ENCODE results near the gene CCDC12. TPM values are rescaled to one million over a fixed set of nuclear protein-coding genes. Genes with fewer than 3 reads are reported as not detected.

Gene CCDC12
- total RNA-seq, 1 experiment from 2014 or later: 46.5 TPM

GRCh38 chr3:47001731-47002170 lies 25.2 kb upstream of the CCDC12 start:
- DNase-seq (ENCODE audit: low read depth, low spot score) (no peak), ATAC-seq (no peak)
- TF ChIP-seq POLR2A (IDR thresholded peaks at IDR 0.05; ENCODE audit: borderline replicate concordance, extremely low read depth, insufficient read depth, insufficient read length): no peak
- no peak for TF ChIP-seq ZFX (IDR thresholded peaks at IDR 0.05)
- TF ChIP-seq ZNF274 (IDR thresholded peaks at IDR 0.05; ENCODE audit: low read depth, low read length): no peak
- no peak for TF ChIP-seq CBX3 (IDR thresholded peaks at IDR 0.05; ENCODE audit: low read depth)
- Histone ChIP-seq H3K4me2 (ENCODE audit: low read length) (no peak overlapping the region), H3K9me2 (ENCODE audit: insufficient read depth) (no peaks in the 10 kb centered on the region), H4K20me1 (ENCODE audit: insufficient read depth) (no peaks in the 10 kb centered on the region), H3K27me3 (ENCODE audit: insufficient read depth, low read length) (no peaks in the 10 kb centered on the region), H2AFZ (ENCODE audit: low read depth, low read length, poor library complexity, severe bottlenecking) (no peak overlapping the region), H3K9me3 (ENCODE audit: control insufficient read depth in 1 of 2, insufficient read depth in 1 of 2, low read depth in 1 of 2, low read length in 2 of 2) (no peaks in the 10 kb centered on the region), H3K79me2 (ENCODE audit: insufficient read depth, low read length) (no peaks in the 10 kb centered on the region), H3K4me3 (replicated peaks in 1 of 2; ENCODE audit: low read depth in 1 of 2, low read length in 2 of 2) (no peak overlapping the region), H3K9ac (ENCODE audit: low read length) (no peak overlapping the region), H3K27ac (ENCODE audit: low read depth, low read length) (no peak overlapping the region), H3K4me1 (ENCODE audit: control insufficient read depth in 1 of 2, insufficient read depth in 2 of 2, low read length in 2 of 2) (peaks cover 0 to 15% of the 10 kb centered on the region in 2 experiments; a peak in 1 of 4 replicates), H3K36me3 (ENCODE audit: control insufficient read depth in 1 of 2, insufficient read depth in 2 of 2, low read length in 2 of 2) (peaks cover 0 to 24% of the 10 kb centered on the region in 2 experiments; a peak in 2 of 4 replicates)
- POLR2A ChIA-PET: no interaction called here
- BruUV-seq (replicated peaks): no TSS peak
- RAD21 ChIA-PET (ENCODE audit: low non-redundant PET in 1 of 2, low total read pairs in 2 of 2, uncharacterized antibody in 2 of 2, unreplicated experiment in 2 of 2): no interaction called here
- CTCF ChIA-PET: no interaction called here
- intact Hi-C loops (cut with micrococcal nuclease): no loop called here

GRCh38 chr3:47000922-47001730 lies 24.6 kb upstream of the CCDC12 start:
- BruUV-seq (replicated peaks): no TSS peak
- ChIA-PET CTCF (no interaction called here), RAD21 (ENCODE audit: low non-redundant PET in 1 of 2, low total read pairs in 2 of 2, uncharacterized antibody in 2 of 2, unreplicated experiment in 2 of 2) (no interaction called here), POLR2A (no interaction called here)
- no peak overlapping the region for H3K27ac ChIP-seq (ENCODE audit: low read depth, low read length)
- H3K4me3 ChIP-seq (replicated peaks in 1 of 2; ENCODE audit: low read depth in 1 of 2, low read length in 2 of 2): no peak overlapping the region
- no peaks in the 10 kb centered on the region for H3K9me3 ChIP-seq (ENCODE audit: control insufficient read depth in 1 of 2, insufficient read depth in 1 of 2, low read depth in 1 of 2, low read length in 2 of 2)
- no peaks in the 10 kb centered on the region for H4K20me1 ChIP-seq (ENCODE audit: insufficient read depth)
- DNase-seq (ENCODE audit: low read depth, low spot score) (no peak), ATAC-seq (no peak)
- no peak overlapping the region for H2AFZ ChIP-seq (ENCODE audit: low read depth, low read length, poor library complexity, severe bottlenecking)
- no peaks in the 10 kb centered on the region for H3K9me2 ChIP-seq (ENCODE audit: insufficient read depth)
- no peak overlapping the region for H3K4me2 ChIP-seq (ENCODE audit: low read length)
- H3K9ac ChIP-seq (ENCODE audit: low read length): no peak overlapping the region
- H3K79me2 ChIP-seq (ENCODE audit: insufficient read depth, low read length): no peaks in the 10 kb centered on the region
- intact Hi-C loops (cut with micrococcal nuclease): no loop called here
- no peaks in the 10 kb centered on the region for H3K27me3 ChIP-seq (ENCODE audit: insufficient read depth, low read length)
- H3K4me1 ChIP-seq (ENCODE audit: control insufficient read depth in 1 of 2, insufficient read depth in 2 of 2, low read length in 2 of 2): peaks cover 0 to 15% of the 10 kb centered on the region in 2 experiments; a peak in 1 of 4 replicates
- peaks cover 0 to 21% of the 10 kb centered on the region in 2 experiments; a peak in 2 of 4 replicates for H3K36me3 ChIP-seq (ENCODE audit: control insufficient read depth in 1 of 2, insufficient read depth in 2 of 2, low read length in 2 of 2)
- no peak for TF ChIP-seq ATF3 (IDR thresholded peaks at IDR 0.05)
- TF ChIP-seq SIN3A (IDR thresholded peaks at IDR 0.05; ENCODE audit: low read depth): no peak
- TF ChIP-seq JUND (IDR thresholded peaks at IDR 0.05): no peak
- no peak for TF ChIP-seq POLR2A (IDR thresholded peaks at IDR 0.05; ENCODE audit: borderline replicate concordance, extremely low read depth, insufficient read depth, insufficient read length)
- no peak for TF ChIP-seq SRF (IDR thresholded peaks at IDR 0.05; ENCODE audit: low read depth)
- TF ChIP-seq YY1 (IDR thresholded peaks at IDR 0.05; ENCODE audit: extremely low read depth, insufficient replicate concordance, low read depth, low read length): no peak
- no peak for TF ChIP-seq ZNF274 (IDR thresholded peaks at IDR 0.05; ENCODE audit: low read depth, low read length)
- no peak for TF ChIP-seq ZFX (IDR thresholded peaks at IDR 0.05)
- TF ChIP-seq EZH2 (IDR thresholded peaks at IDR 0.05): no peak
- TF ChIP-seq ZBTB33 (IDR thresholded peaks at IDR 0.05; ENCODE audit: extremely low read depth, insufficient replicate concordance, low read length): no peak
- no peak for TF ChIP-seq FOSL1 (IDR thresholded peaks at IDR 0.05; ENCODE audit: low read depth)
- TF ChIP-seq CEBPB (IDR thresholded peaks at IDR 0.05; ENCODE audit: low read depth): no peak
- TF ChIP-seq EGR1 (IDR thresholded peaks at IDR 0.05; ENCODE audit: low read depth): no peak
- no peak for TF ChIP-seq TCF7L2 (IDR thresholded peaks at IDR 0.05; ENCODE audit: borderline replicate concordance, extremely low read depth, insufficient read depth, insufficient read length)
- TF ChIP-seq CTCF (IDR thresholded peaks at IDR 0.05 in 2 of 3, conservative IDR thresholded peaks at IDR 0.05 in 1 of 3; ENCODE audit: borderline replicate concordance in 1 of 3, insufficient read depth in 1 of 3, low read depth in 2 of 3, low read length in 2 of 3): no peak
